ENCODE results near the gene CFAP57.

Gene CFAP57

DNA sequence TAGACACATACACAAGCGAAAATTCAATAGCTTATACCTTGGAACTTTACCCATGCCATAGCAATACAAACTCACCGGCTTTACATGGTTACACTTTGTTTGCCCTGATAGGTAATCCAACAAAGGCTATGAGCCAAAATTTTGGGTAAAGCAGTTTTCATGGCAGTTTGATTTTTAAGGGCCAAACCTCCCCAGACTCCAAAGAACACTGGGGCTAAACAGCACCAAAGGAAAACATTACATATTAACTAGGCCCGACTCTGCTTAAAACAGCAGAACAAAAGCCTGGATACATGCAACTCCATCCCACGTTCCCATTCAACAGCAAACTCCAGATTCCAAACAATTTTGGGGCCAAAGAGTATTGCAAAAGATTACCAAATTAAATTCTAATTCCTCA lies 93.3 kb downstream of the CFAP57 start:
- no peak for DNase-seq
- no peaks in the 10 kb centered on the region for H3K9me3 ChIP-seq
- H3K27me3 ChIP-seq: peaks cover 0 to 14% of the 10 kb centered on the region in 2 donors
- TF ChIP-seq, protein P1, sequence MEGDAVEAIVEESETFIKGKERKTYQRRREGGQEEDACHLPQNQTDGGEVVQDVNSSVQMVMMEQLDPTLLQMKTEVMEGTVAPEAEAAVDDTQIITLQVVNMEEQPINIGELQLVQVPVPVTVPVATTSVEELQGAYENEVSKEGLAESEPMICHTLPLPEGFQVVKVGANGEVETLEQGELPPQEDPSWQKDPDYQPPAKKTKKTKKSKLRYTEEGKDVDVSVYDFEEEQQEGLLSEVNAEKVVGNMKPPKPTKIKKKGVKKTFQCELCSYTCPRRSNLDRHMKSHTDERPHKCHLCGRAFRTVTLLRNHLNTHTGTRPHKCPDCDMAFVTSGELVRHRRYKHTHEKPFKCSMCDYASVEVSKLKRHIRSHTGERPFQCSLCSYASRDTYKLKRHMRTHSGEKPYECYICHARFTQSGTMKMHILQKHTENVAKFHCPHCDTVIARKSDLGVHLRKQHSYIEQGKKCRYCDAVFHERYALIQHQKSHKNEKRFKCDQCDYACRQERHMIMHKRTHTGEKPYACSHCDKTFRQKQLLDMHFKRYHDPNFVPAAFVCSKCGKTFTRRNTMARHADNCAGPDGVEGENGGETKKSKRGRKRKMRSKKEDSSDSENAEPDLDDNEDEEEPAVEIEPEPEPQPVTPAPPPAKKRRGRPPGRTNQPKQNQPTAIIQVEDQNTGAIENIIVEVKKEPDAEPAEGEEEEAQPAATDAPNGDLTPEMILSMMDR (IDR thresholded peaks at IDR 0.05): no peak
- no peak overlapping the region for H3K27ac ChIP-seq
- peaks cover 0 to 3% (median 0%) of the 10 kb centered on the region in 4 donors for H3K4me1 ChIP-seq
- H3K4me3 ChIP-seq: no peak overlapping the region
- no peaks in the 10 kb centered on the region for H3K36me3 ChIP-seq
- intact Hi-C loops (cut with DNase I; ENCODE audit: low total_unique reads): no loop called here

DNA sequence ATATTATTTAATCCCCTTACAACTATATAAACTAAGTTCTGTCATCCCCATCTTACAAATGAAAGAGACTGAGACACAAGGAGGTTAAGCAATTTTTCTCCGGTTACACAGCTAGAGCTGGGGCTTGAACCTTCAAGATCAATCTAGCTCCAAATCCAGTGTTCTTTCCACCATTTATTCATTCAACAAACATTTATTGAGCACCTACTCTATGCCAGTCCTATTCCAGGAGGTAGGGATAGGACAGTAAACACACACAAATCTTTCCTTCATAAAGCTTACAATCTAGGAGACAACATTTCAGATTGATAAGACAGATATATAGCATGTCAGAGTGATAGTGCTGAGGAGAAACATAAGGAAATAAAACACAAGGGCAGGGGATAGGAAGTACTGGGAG lies 94.8 kb downstream of the CFAP57 start:
- Histone ChIP-seq H3K27ac (no peak overlapping the region), H3K4me3 (no peak overlapping the region), H3K27me3 (peaks cover 0 to 22% of the 10 kb centered on the region in 2 donors), H3K9me3 (no peaks in the 10 kb centered on the region), H3K4me1 (peaks cover 0 to 15% (median 0%) of the 10 kb centered on the region in 4 donors), H3K36me3 (no peaks in the 10 kb centered on the region)
- no peak for DNase-seq
- intact Hi-C loops (cut with DNase I; ENCODE audit: low total_unique reads): no loop called here
- TF ChIP-seq, protein P1 (IDR thresholded peaks at IDR 0.05): no peak

DNA sequence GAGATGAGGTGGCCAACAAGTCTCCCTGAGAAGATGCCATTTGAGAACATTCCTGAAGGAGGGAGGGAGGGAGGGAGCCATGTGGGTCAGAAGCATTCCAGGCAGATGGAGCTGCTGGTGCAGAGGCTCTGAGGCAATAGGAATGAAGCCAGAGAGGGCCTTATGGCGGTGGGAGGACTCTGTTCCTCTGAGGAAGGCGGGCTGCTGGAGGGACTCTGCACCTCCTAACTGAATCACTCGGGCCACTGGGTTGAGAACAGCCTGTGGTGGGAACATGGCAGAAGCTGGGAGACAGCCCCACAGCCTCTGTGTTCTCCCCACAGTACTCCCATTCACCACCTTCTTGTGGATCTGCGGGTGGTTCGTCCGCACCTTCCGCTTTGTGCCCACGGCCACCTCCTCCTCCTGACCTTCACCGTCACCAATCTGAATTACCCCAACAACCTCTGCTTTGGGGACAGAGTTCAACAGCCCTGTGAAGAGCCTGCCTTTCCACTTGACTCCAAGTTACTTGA lies 95.2 kb downstream of the CFAP57 start:
- H3K27ac ChIP-seq: no peak overlapping the region
- no peak overlapping the region for H3K4me3 ChIP-seq
- H3K9me3 ChIP-seq: no peaks in the 10 kb centered on the region
- no peaks in the 10 kb centered on the region for H3K36me3 ChIP-seq
- intact Hi-C loops (cut with DNase I; ENCODE audit: low total_unique reads): no loop called here
- peak in 1 of 2 donors; percentile 37 for DNase-seq
- TF ChIP-seq, protein P1 (IDR thresholded peaks at IDR 0.05): no peak
- H3K4me1 ChIP-seq: peaks cover 0 to 15% (median 0%) of the 10 kb centered on the region in 4 donors
- H3K27me3 ChIP-seq: peaks cover 0 to 27% of the 10 kb centered on the region in 2 donors

DNA sequence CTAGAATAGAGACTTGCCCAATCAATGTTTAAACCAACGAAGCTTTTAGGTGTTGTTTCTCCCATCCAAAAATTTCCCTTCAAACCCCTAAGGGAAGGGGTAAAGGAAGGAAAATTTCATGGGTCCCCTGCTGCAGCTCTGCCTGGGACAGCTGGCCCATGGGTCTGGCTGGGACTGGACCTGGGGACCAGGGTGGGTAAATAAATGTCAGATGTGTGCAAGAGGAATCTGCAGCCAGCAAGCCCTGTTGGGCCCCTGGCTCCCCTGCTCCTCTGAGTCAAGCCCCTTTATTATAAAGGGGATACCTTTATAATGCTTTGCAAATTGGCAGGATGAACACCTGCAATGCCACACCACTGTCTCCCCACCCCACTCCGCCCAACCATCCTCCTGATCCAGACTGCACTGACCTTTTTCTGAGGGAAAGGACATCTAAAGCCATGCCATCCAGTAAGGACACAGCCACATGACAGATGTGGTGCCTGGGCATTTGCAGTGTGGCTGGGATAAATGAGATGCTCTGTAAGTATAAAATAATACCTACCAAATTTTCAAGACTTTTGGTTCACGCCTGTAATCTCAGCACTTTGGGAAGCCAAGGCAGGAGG lies 95.8 kb downstream of the CFAP57 start:
- Histone ChIP-seq H3K36me3 (no peaks in the 10 kb centered on the region), H3K4me3 (no peak overlapping the region), H3K27me3 (peaks cover 0 to 31% of the 10 kb centered on the region in 2 donors), H3K4me1 (peaks cover 0 to 15% (median 0%) of the 10 kb centered on the region in 4 donors), H3K9me3 (no peaks in the 10 kb centered on the region), H3K27ac (no peak overlapping the region)
- TF ChIP-seq, protein P1 (IDR thresholded peaks at IDR 0.05): no peak
- DNase-seq: peak in 1 of 2 donors; percentile 46
- intact Hi-C loops (cut with DNase I; ENCODE audit: low total_unique reads): no loop called here

DNA sequence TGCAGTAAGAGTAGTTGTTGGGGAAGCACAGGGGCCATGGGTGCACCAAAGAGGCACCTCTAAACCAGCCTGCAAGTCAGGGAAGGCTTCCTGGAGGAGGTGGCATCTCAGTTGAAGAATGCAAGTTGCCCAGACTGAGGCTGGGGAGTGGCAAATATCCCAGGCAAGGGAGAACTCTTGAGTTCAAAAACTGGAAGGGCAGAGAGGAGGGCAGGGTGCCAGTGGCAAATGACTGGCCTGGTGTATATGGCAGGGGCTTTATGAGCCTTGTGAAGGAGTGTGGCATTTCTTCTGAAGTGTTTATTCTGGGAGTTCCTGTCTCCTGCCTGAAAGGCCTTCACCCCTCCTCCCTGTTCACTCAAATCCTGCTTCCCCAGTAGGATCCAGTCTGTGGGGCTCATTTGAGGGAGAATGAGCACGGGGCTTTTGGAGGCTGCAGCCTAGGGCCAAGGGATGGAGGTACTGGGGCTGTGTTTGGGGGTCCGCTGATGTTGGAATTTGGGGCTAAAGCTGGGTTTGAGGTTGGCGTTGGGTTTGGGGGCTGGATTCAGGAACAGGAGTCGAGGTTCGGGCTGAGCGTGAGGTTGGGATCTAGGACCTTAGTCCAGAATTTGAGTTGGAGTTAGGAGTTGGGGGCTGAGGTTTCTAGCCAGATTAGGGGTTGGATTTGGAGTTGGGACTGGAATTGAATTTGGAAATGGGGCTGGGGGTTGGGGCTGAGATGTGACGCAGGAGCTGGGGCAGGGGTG lies 97.7 kb downstream of the CFAP57 start, which contains the start of gene TMEM125:
Gene TMEM125, plus strand, starts transcription at position 357 of the 749 bp plus-strand sequence. CDS start 2,740 bp downstream, outside the sequence.
- no peak within 1 kb of the TSS for H3K4me3 ChIP-seq
- H3K27me3 ChIP-seq: peaks cover 0 to 31% of the 10 kb centered on the region in 2 donors
- no peaks in the 10 kb centered on the region for H3K9me3 ChIP-seq
- peaks cover 0 to 17% (median 0%) of the 10 kb centered on the region in 4 donors for H3K4me1 ChIP-seq
- no peaks in the 10 kb centered on the region for H3K36me3 ChIP-seq
- peak in 1 of 2 donors; percentile 31 for DNase-seq
- TF ChIP-seq, protein P1 (IDR thresholded peaks at IDR 0.05): no peak
- intact Hi-C loops (cut with DNase I; ENCODE audit: low total_unique reads): no loop called here
- no peak within 1 kb of the TSS for H3K27ac ChIP-seq

Data from tibial artery (tissue), 4 donors.